AG04450 (cell line): ENCODE results near the gene SSBP4. TPM values are rescaled to one million over a fixed set of nuclear protein-coding genes. Genes with fewer than 3 reads are reported as not detected.

ENCODE experiments used
- CTCF ChIA-PET: fragments of 300-600, 350-600 bp; formaldehyde crosslinking; extraction: SDS; loops from one replicate; lab custom pipeline; 2022; ENCODE audit warnings: antibody characterized with exemption, inconsistent platforms; lab: Charles Lee
- POLR2A ChIA-PET: fragments of 350-600 bp; formaldehyde crosslinking; extraction: SDS; loops from one replicate; lab custom pipeline; 2021; ENCODE audit warnings: antibody characterized with exemption, inconsistent platforms; lab: Yijun Ruan, JAX
- DNase-seq: peaks from one replicate; pipeline ENCODE4 v3.0.0-alpha.2; 2011; ENCODE audit warnings: low read depth, low spot score
- H3K27ac ChIP-seq: one replicate; pipeline ENCODE4 v1.5.1; 2012; ENCODE audit warnings: low read depth, low read length, control low read depth
- H3K27me3 ChIP-seq: one replicate; pipeline ENCODE4 v1.6.0; 2012; ENCODE audit warnings: low read length; ENCODE audit not compliant: control insufficient read depth, insufficient read depth
- H3K4me3 ChIP-seq: 2 replicates; pipeline ENCODE4 v1.5.1; 2011; ENCODE audit warnings: mild to moderate bottlenecking, low read depth, low read length, control low read depth
- H3K9me3 ChIP-seq: 2 replicates; pipeline ENCODE4 v1.5.1; 2012; ENCODE audit warnings: low read length; ENCODE audit not compliant: control insufficient read depth, insufficient read depth
- polyA plus RNA-seq: library from polyadenylated mRNA; depleted of rRNA; stranded (reverse); fragments of >200 nt; gene quantifications from 2 replicates; pipeline ENCODE4 v1.2.3, GENCODE V29; 2011
- TF ChIP-seq, protein P1 (sequence below): IDR thresholded peaks from 2 replicates; pipeline ENCODE4 v1.5.1; 2011; ENCODE audit warnings: low read depth, low read length, control low read depth, inconsistent platforms

The SSBP4 gene
- polyA plus RNA-seq, 1 experiment: 9.4 TPM

DNA sequence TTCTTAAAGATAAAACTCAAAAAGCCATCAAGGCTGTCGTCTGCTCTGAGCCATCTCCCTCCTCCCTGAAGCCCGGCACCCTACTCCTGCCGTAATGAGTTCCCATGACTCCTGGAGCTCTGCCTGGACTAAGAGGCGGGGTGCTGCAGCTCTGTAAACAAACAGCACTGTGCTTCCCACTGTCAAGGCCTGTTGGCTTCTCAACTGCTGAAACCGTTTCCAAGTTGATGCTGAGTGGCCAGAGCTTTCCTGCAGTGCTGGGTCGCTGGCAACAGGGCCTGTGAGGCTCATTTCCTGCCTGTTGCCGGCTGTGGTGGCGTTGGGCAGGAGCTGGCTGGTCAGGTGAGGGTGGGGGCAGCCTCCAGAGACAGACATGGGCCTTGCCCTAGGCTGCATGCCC, 45.4 kb downstream of the SSBP4 start:
- Histone ChIP-seq H3K27me3 (no peaks in the 10 kb centered on the region), H3K27ac (peak overlapping the region; percentile 82), H3K4me3 (no peak overlapping the region), H3K9me3 (peaks cover under 1% of the 10 kb centered on the region; the same call in 1 of the 2 replicates)
- peak; percentile 85 for DNase-seq
- POLR2A ChIA-PET: interaction anchor here (0.6 kb wide), 2 partner anchors 53 to 502 kb away, joined by 3 to 5 read pairs; no protein-coding TSS in a partner anchor
- CTCF ChIA-PET: interaction anchor here (1.2 kb wide), 1 partner anchor 14 kb away, joined by 4 read pairs; no protein-coding TSS in a partner anchor
- TF ChIP-seq, protein P1, sequence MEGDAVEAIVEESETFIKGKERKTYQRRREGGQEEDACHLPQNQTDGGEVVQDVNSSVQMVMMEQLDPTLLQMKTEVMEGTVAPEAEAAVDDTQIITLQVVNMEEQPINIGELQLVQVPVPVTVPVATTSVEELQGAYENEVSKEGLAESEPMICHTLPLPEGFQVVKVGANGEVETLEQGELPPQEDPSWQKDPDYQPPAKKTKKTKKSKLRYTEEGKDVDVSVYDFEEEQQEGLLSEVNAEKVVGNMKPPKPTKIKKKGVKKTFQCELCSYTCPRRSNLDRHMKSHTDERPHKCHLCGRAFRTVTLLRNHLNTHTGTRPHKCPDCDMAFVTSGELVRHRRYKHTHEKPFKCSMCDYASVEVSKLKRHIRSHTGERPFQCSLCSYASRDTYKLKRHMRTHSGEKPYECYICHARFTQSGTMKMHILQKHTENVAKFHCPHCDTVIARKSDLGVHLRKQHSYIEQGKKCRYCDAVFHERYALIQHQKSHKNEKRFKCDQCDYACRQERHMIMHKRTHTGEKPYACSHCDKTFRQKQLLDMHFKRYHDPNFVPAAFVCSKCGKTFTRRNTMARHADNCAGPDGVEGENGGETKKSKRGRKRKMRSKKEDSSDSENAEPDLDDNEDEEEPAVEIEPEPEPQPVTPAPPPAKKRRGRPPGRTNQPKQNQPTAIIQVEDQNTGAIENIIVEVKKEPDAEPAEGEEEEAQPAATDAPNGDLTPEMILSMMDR: no peak

DNA sequence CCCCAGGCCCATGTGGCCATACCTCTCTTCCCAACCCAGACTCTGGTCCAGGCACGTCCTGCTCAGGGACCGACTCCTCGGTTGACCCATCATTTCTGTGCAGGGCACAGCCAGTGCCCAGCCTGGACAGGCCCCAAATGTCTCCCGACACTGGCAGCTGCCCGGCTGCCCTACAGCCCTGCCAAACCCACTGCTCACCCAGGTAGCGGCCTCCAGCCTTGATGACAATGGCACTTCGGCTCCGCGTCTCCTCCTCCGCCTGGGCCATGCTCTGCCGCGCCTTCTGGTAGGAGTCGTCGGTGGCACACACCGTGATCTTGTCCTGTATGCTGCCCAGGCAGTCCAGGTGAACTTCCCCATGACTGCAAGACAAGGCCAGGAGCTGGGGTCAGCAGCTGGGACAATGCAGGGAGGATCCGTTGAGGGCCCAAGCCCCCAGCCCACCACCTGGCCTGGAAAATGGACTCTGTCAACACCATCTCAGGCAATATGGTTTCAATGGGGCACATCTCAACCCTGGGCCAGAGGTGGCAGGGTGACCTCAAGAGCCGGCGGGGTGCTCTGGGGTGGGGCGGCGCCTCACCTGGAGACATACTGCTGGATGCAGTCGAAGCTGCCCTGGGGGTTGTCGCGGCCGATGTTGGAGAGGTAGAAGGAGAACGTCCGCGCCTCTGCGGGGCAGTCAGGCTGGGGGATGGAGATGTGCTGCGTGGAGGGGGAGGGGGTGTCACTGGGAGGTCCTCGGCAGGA, 46.2 kb downstream of the SSBP4 start:
- TF ChIP-seq, protein P1: no peak
- Histone ChIP-seq H3K9me3 (no peaks in the 10 kb centered on the region), H3K27ac (peak overlapping the region; percentile 82), H3K27me3 (no peaks in the 10 kb centered on the region), H3K4me3 (no peak overlapping the region)
- ChIA-PET POLR2A (interaction anchor here (0.7 kb wide), 1 partner anchor 287 kb away, joined by 3 read pairs; no protein-coding TSS in a partner anchor), CTCF (interaction anchor here (1.2 kb wide), 1 partner anchor 15 kb away, joined by 4 read pairs; no protein-coding TSS in a partner anchor)
- no peak for DNase-seq

DNA sequence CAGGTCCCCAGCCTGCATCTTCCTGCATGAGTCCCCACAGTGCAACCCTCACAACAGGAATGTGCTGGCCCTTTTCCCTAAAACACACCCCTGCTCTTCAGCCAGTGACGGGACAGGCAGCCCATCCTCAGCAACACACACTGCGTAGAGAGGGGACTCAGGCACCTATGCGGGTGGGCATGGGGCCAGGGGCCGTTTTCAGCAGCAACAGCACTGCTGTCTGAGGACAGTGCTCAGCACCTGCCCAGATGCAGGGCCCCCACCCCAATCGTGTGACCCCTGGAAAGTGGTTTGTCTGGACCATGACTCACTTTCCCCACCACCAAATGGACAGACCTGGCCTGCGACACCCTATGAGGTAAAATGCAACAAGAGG, 46.8 kb downstream of the SSBP4 start:
- POLR2A ChIA-PET: interaction anchor here (0.7 kb wide), 1 partner anchor 286 kb away, joined by 3 read pairs; no protein-coding TSS in a partner anchor
- H3K27ac ChIP-seq: no peak overlapping the region
- H3K9me3 ChIP-seq: no peaks in the 10 kb centered on the region
- CTCF ChIA-PET: no interaction called here
- H3K27me3 ChIP-seq: no peaks in the 10 kb centered on the region
- TF ChIP-seq, protein P1: no peak
- no peak overlapping the region for H3K4me3 ChIP-seq
- no peak for DNase-seq

DNA sequence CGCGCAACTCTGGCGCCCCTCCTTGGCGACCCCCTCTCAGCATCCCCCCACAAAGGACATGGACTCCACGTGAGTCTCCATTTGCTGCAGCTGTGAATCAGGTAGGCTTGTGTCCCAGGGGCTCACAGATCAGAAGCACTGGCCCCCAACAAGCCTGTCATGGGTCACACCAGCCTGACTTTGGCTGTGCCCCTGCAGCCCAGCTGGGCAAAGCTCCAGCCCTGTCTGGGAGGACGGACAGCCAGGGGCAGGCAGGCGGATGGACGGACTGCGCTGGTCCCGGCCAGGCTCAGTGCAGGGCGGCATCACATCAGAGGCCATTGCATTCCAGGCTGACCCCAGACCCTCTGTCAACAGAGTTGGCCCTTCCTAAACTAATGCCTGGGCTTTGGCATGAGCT, 47.2 kb downstream of the SSBP4 start:
- CTCF ChIA-PET: no interaction called here

More for the DNA sequence above, 47.2 kb downstream of the SSBP4 start:
- Histone ChIP-seq H3K9me3 (no peaks in the 10 kb centered on the region), H3K27ac (no peak overlapping the region), H3K4me3 (no peak overlapping the region), H3K27me3 (no peaks in the 10 kb centered on the region)
- POLR2A ChIA-PET: interaction anchor here (0.5 kb wide), 1 partner anchor 122 kb away, joined by 6 read pairs; no protein-coding TSS in a partner anchor
- TF ChIP-seq, protein P1: no peak
- no peak for DNase-seq
